SKM-1 treated with dmso at 0.1 percent for 144 hours (cell line): Measurements from ENCODE around the gene MDC1.
"Not testable (repeated sequence)": the region's sequence is repeated elsewhere in the genome, so short reads cannot be mapped to it uniquely, and the experiment has no call there.

Source experiments
- DNase-seq: peaks from one replicate; lab custom pipeline; 2025; ENCODE audit not compliant: unreplicated experiment; lab: John Stamatoyannopoulos, UW

The MDC1 gene

GRCh38 chr6:30717129-30717844, at the start of gene MDC1:
Gene MDC1 (minus strand): TSS chr6:30717281. CDS start chr6:30715175, 2,106 bp downstream.
- peak; percentile 99 for DNase-seq

- no peak for DNase-seq
Measured at GRCh38 chr6:30766461-30767157, 49.5 kb upstream of the MDC1 start.

- DNase-seq, result not testable (repeated sequence)
Measured at GRCh38 chr6:30765495-30765894, 48.4 kb upstream of the MDC1 start.

GRCh38 chr6:30764490-30765043, 47.5 kb upstream of the MDC1 start:
- not testable (repeated sequence) for DNase-seq

- DNase-seq, result no peak
Measured at GRCh38 chr6:30763618-30764489, 46.8 kb upstream of the MDC1 start.

GRCh38 chr6:30763155-30763617, 46.1 kb upstream of the MDC1 start:
- DNase-seq, result no peak

- no peak for DNase-seq
Measured at GRCh38 chr6:30761791-30762429, 44.8 kb upstream of the MDC1 start.

GRCh38 chr6:30760549-30760948, 43.5 kb upstream of the MDC1 start:
- DNase-seq, result no peak

GRCh38 chr6:30759575-30760239, 42.6 kb upstream of the MDC1 start:
- DNase-seq, result no peak

GRCh38 chr6:30757261-30757904, 40.3 kb upstream of the MDC1 start:
- DNase-seq, result no peak

GRCh38 chr6:30756405-30757003, 39.4 kb upstream of the MDC1 start:
- not testable (repeated sequence) for DNase-seq

- no peak for DNase-seq
Measured at GRCh38 chr6:30754631-30755030, 37.5 kb upstream of the MDC1 start.

GRCh38 chr6:30752157-30752927, 35.3 kb upstream of the MDC1 start:
- peak; percentile 35 for DNase-seq

- DNase-seq, result no peak
Measured at GRCh38 chr6:30750379-30750668, 33.2 kb upstream of the MDC1 start.

GRCh38 chr6:30749554-30750378, 32.7 kb upstream of the MDC1 start:
- no peak for DNase-seq

- no peak for DNase-seq
Measured at GRCh38 chr6:30748851-30749540, 31.9 kb upstream of the MDC1 start.
